Neural progenitor cell (in vitro differentiated cells): ENCODE data around the gene HIPK2. TPM values are rescaled to one million over a fixed set of nuclear protein-coding genes. Genes with fewer than 3 reads are reported as not detected.

Experiments
- DNase-seq: peaks from one replicate; pipeline ENCODE4 v3.0.0-alpha.2; 2016; ENCODE audit warnings: low spot score
- H2AFZ ChIP-seq: fragments of 200-600 bp; sonication (generic); replicated peaks from 2 replicates; pipeline ENCODE4 v1.6.1; 2016; ENCODE audit warnings: antibody characterized with exemption
- H3F3A ChIP-seq: fragments of 200-600 bp; sonication (generic); 2 replicates; pipeline ENCODE4 v1.6.1; 2016; ENCODE audit warnings: antibody characterized with exemption, low read depth
- H3K27ac ChIP-seq: fragments of 200-600 bp; sonication (generic); 2 replicates; pipeline ENCODE4 v1.5.1; 2016; ENCODE audit warnings: mild to moderate bottlenecking
- H3K27me3 ChIP-seq: fragments of 200-600 bp; sonication (generic); 2 replicates; pipeline ENCODE4 v1.6.1; 2016; ENCODE audit warnings: mild to moderate bottlenecking, moderate library complexity
- H3K36me3 ChIP-seq: fragments of 200-600 bp; sonication (generic); 2 replicates; pipeline ENCODE4 v1.5.1; 2016
- H3K4me1 ChIP-seq: fragments of 200-600 bp; sonication (generic); 2 replicates; pipeline ENCODE4 v1.6.1; 2016; ENCODE audit warnings: mixed run types
- H3K4me2 ChIP-seq: fragments of 200-600 bp; sonication (generic); 2 replicates; pipeline ENCODE4 v1.6.1; 2016
- H3K4me3 ChIP-seq: fragments of 200-600 bp; sonication (generic); 2 replicates; pipeline ENCODE4 v1.5.1; 2016
- H3K79me2 ChIP-seq: fragments of 200-600 bp; sonication (generic); 2 replicates; pipeline ENCODE4 v1.6.1; 2016; ENCODE audit warnings: low read depth
- H3K9ac ChIP-seq: fragments of 200-600 bp; sonication (generic); 2 replicates; pipeline ENCODE4 v1.6.1; 2016
- H3K9me3 ChIP-seq: fragments of 200-600 bp; sonication (generic); 2 replicates; pipeline ENCODE4 v1.5.1; 2016; ENCODE audit warnings: low read depth
- H4K20me1 ChIP-seq: fragments of 200-600 bp; sonication (generic); 2 replicates; pipeline ENCODE4 v1.6.1; 2016; ENCODE audit warnings: low read depth
- H3K27ac Mint-ChIP-seq: 3 replicates; pipeline ENCODE4 v1.8.0; 2021; ENCODE audit warnings: mixed read lengths
- H3K27me3 Mint-ChIP-seq: 2 replicates; pipeline ENCODE4 v1.8.0; 2022; ENCODE audit warnings: low read depth, mild to moderate bottlenecking, inconsistent platforms, moderate library complexity, mixed read lengths; ENCODE audit not compliant: insufficient read depth
- H3K36me3 Mint-ChIP-seq: 3 replicates; pipeline ENCODE4 v1.8.0; 2021; ENCODE audit warnings: mixed read lengths
- H3K4me1 Mint-ChIP-seq: 3 replicates; pipeline ENCODE4 v1.8.0; 2021; ENCODE audit warnings: mixed read lengths
- H3K4me3 Mint-ChIP-seq: 3 replicates; pipeline ENCODE4 v1.8.0; 2021; ENCODE audit warnings: mild to moderate bottlenecking, moderate library complexity, mixed read lengths
- H3K9me3 Mint-ChIP-seq: 3 replicates; pipeline ENCODE4 v1.8.0; 2020; ENCODE audit warnings: mixed read lengths
- EZH2 ChIP-seq: fragments of 200-600 bp; sonication (generic); IDR thresholded peaks from 2 replicates; pipeline ENCODE4 v1.6.1; 2017; ENCODE audit warnings: antibody characterized with exemption, mild to moderate bottlenecking, moderate library complexity
- EZH2phosphoT487 ChIP-seq: fragments of 200-600 bp; sonication (generic); IDR thresholded peaks from 2 replicates; pipeline ENCODE4 v1.6.1; 2017; ENCODE audit warnings: antibody characterized with exemption
- total RNA-seq: library from RNA; depleted of rRNA; stranded (reverse); fragments of >200 nt; gene quantifications from 2 replicates; pipeline ENCODE4 v1.2.3, GENCODE V29; 2015; ENCODE audit warnings: low replicate concordance
- TF ChIP-seq, protein P1 (sequence below): fragments of 200-600 bp; sonication (generic); IDR thresholded peaks from 2 replicates; pipeline ENCODE4 v1.5.1; 2017; ENCODE audit warnings: antibody characterized with exemption, mild to moderate bottlenecking

Gene HIPK2
- total RNA-seq, 1 donor from 2014 or later: 12.8 TPM

GRCh38 chr7:139798221-139798620 is 20.4 kb upstream of the HIPK2 start:
- Histone ChIP-seq H3K4me3 (no peak overlapping the region), H3K27me3 (no peaks in the 10 kb centered on the region), H3F3A (no peaks in the 10 kb centered on the region), H3K36me3 (no peaks in the 10 kb centered on the region), H3K4me1 (peaks cover 7% of the 10 kb centered on the region), H4K20me1 (no peaks in the 10 kb centered on the region), H3K27ac (no peak overlapping the region), H3K79me2 (no peaks in the 10 kb centered on the region), H2AFZ (peak overlapping the region; percentile 55), H3K9ac (no peak overlapping the region), H3K9me3 (no peaks in the 10 kb centered on the region), H3K4me2 (no peak overlapping the region)
- no peak overlapping the region for H3K4me3 Mint-ChIP-seq
- DNase-seq: no peak
- H3K27me3 Mint-ChIP-seq: peaks cover 2% of the 10 kb centered on the region
- H3K27ac Mint-ChIP-seq: no peak overlapping the region
- TF ChIP-seq EZH2phosphoT487: no peak
- TF ChIP-seq, protein P1, sequence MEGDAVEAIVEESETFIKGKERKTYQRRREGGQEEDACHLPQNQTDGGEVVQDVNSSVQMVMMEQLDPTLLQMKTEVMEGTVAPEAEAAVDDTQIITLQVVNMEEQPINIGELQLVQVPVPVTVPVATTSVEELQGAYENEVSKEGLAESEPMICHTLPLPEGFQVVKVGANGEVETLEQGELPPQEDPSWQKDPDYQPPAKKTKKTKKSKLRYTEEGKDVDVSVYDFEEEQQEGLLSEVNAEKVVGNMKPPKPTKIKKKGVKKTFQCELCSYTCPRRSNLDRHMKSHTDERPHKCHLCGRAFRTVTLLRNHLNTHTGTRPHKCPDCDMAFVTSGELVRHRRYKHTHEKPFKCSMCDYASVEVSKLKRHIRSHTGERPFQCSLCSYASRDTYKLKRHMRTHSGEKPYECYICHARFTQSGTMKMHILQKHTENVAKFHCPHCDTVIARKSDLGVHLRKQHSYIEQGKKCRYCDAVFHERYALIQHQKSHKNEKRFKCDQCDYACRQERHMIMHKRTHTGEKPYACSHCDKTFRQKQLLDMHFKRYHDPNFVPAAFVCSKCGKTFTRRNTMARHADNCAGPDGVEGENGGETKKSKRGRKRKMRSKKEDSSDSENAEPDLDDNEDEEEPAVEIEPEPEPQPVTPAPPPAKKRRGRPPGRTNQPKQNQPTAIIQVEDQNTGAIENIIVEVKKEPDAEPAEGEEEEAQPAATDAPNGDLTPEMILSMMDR: no peak
- no peak for TF ChIP-seq EZH2
- H3K4me1 Mint-ChIP-seq: peaks cover 5% of the 10 kb centered on the region
- peaks cover 12% of the 10 kb centered on the region for H3K9me3 Mint-ChIP-seq
- peaks cover 5% of the 10 kb centered on the region for H3K36me3 Mint-ChIP-seq

DNA sequence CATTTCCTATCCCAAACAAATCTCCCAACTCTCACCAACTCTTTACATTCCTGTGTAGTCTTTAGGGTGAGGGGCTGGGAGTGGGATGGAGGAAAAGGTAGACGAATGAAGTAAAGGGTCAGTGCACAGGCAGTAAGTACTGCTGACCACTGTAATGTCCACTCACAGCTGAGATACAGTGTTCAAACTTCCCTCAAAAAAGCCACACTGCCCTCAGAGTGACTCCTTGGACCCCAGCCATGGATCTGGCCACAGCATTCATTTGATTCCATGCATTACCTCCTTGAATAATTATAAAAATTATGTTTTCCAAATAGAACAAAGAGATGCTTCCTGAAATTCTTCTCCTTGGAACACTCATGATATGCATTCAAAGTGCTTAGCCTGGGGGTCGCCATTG is 19.8 kb upstream of the HIPK2 start:
- Histone ChIP-seq H3K36me3 (no peaks in the 10 kb centered on the region), H3K79me2 (no peaks in the 10 kb centered on the region), H3K4me3 (no peak overlapping the region), H3F3A (no peaks in the 10 kb centered on the region), H3K27me3 (no peaks in the 10 kb centered on the region), H3K4me2 (no peak overlapping the region), H3K4me1 (peaks cover 7% of the 10 kb centered on the region), H2AFZ (no peak overlapping the region), H4K20me1 (no peaks in the 10 kb centered on the region), H3K27ac (no peak overlapping the region), H3K9me3 (no peaks in the 10 kb centered on the region), H3K9ac (no peak overlapping the region)
- Mint-ChIP-seq H3K4me1 (peaks cover 5% of the 10 kb centered on the region), H3K27me3 (peaks cover 2% of the 10 kb centered on the region), H3K27ac (no peak overlapping the region), H3K9me3 (peaks cover 6% of the 10 kb centered on the region), H3K36me3 (no peaks in the 10 kb centered on the region), H3K4me3 (no peak overlapping the region)
- TF ChIP-seq EZH2phosphoT487 (no peak), EZH2 (no peak)
- TF ChIP-seq, protein P1: no peak
- DNase-seq: no peak

DNA sequence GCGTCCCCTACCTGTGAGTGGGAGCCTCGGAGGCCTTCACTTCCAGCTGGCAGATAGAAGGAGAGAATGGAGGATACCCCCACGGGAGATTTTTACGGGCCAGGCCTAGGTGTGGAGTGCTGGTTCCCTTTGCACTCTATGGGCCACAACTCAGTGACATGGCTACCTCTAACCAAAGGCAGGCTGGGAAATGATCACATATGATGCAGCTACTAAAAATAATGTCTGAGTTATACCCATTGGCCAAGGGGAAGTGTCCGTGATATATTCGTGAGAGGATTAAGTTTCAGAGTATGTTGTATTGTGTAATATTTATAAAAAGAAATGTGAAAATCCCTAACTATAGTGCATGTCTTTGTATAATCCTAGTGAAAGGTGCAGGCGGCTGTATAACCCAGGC is 13.5 kb upstream of the HIPK2 start:
- Mint-ChIP-seq H3K9me3 (peaks cover 3% of the 10 kb centered on the region), H3K27me3 (no peaks in the 10 kb centered on the region), H3K36me3 (no peaks in the 10 kb centered on the region), H3K27ac (no peak overlapping the region), H3K4me3 (no peak overlapping the region), H3K4me1 (no peaks in the 10 kb centered on the region)
- no peaks in the 10 kb centered on the region for H4K20me1 ChIP-seq
- H3F3A ChIP-seq: no peaks in the 10 kb centered on the region
- no peak overlapping the region for H3K27ac ChIP-seq
- no peak for DNase-seq
- no peaks in the 10 kb centered on the region for H3K27me3 ChIP-seq
- H2AFZ ChIP-seq: no peak overlapping the region
- no peak overlapping the region for H3K9ac ChIP-seq
- H3K36me3 ChIP-seq: no peaks in the 10 kb centered on the region
- H3K4me3 ChIP-seq: no peak overlapping the region
- TF ChIP-seq EZH2 (no peak), EZH2phosphoT487 (no peak)
- TF ChIP-seq, protein P1: no peak
- H3K9me3 ChIP-seq: no peaks in the 10 kb centered on the region
- no peaks in the 10 kb centered on the region for H3K79me2 ChIP-seq
- H3K4me1 ChIP-seq: no peaks in the 10 kb centered on the region
- H3K4me2 ChIP-seq: no peak overlapping the region
